Panc1 (cell line): ENCODE data around the gene EPHA6. TPM values are rescaled to one million over a fixed set of nuclear protein-coding genes. Genes with fewer than 3 reads are reported as not detected.

Experiments
- ATAC-seq: fragments of 200-7000 bp; cut with Tn5 transposase; 2 replicates; pipeline ENCODE4 v1.9.1; 2020; ENCODE audit warnings: mild to moderate bottlenecking, moderate library complexity
- BruUV-seq: library from RNA; stranded (reverse); fragments of 400-500 nt; replicated peaks from 2 replicates; lab custom pipeline; 2021; lab: Mats Ljungman, UMichigan
- CTCF ChIA-PET: fragments of 300-600 bp; sonication (Branson Sonifier 250); formaldehyde crosslinking; loops from one replicate; lab custom pipeline; 2022; ENCODE audit warnings: antibody characterized with exemption; lab: Charles Lee
- POLR2A ChIA-PET: fragments of 300-600 bp; sonication (Branson Sonifier 250); formaldehyde crosslinking; loops from one replicate; lab custom pipeline; 2022; ENCODE audit warnings: antibody characterized with exemption; lab: Charles Lee
- DNase-seq: peaks from one replicate; pipeline ENCODE4 v3.0.0-alpha.2; 2010; ENCODE audit warnings: low read depth, low spot score
- H3K27ac ChIP-seq: 2 replicates; pipeline ENCODE4 v1.5.1; 2011; ENCODE audit warnings: mild to moderate bottlenecking, low read length, inconsistent platforms
- H3K27me3 ChIP-seq: fragments of 200-500 bp; sonication (Bioruptor generic); 2 replicates; pipeline ENCODE4 v1.6.0; 2014; ENCODE audit warnings: low read length, inconsistent platforms; ENCODE audit not compliant: control insufficient read depth, insufficient read depth
- H3K36me3 ChIP-seq: fragments of 200-500 bp; sonication (Bioruptor generic); 2 replicates; pipeline ENCODE4 v1.5.1; 2014; ENCODE audit warnings: inconsistent platforms, mild to moderate bottlenecking, low read length, moderate library complexity; ENCODE audit not compliant: control insufficient read depth, insufficient read depth
- H3K4me1 ChIP-seq: 2 replicates; pipeline ENCODE4 v1.5.1; 2011; ENCODE audit warnings: inconsistent platforms, mild to moderate bottlenecking, low read length, moderate library complexity; ENCODE audit not compliant: control insufficient read depth, insufficient read depth
- H3K4me3 ChIP-seq, 2 experiments: 2 replicates each; pipeline ENCODE4 v1.5.1; 2011 to 2012; ENCODE audit warnings: low read depth in 2 of 2, low read length in 2 of 2, mild to moderate bottlenecking in 2 of 2, inconsistent platforms in 1 of 2, moderate library complexity in 1 of 2
- H3K9me3 ChIP-seq: fragments of 200-500 bp; sonication (Bioruptor generic); 2 replicates; pipeline ENCODE4 v1.5.1; 2014; ENCODE audit warnings: low read depth, mild to moderate bottlenecking, inconsistent platforms, low read length, moderate library complexity; ENCODE audit not compliant: control insufficient read depth, insufficient read depth
- CTCF ChIP-seq: fragments of 450-650 bp; IDR thresholded peaks from 2 replicates; pipeline ENCODE4 v1.5.1; 2017; ENCODE audit warnings: mild to moderate bottlenecking
- POLR2AphosphoS5 ChIP-seq: IDR thresholded peaks from 2 replicates; pipeline ENCODE4 v1.6.1; 2012; ENCODE audit warnings: mild to moderate bottlenecking, low read depth, low read length, moderate library complexity
- SIN3A ChIP-seq: IDR thresholded peaks from 2 replicates; pipeline ENCODE4 v1.6.1; 2012; ENCODE audit warnings: low read depth, mild to moderate bottlenecking, low read length, moderate library complexity, borderline replicate concordance; ENCODE audit not compliant: insufficient read depth
- TCF7L2 ChIP-seq: IDR thresholded peaks from 2 replicates; pipeline ENCODE4 v1.6.1; 2011; ENCODE audit warnings: mild to moderate bottlenecking, low read depth, low read length, inconsistent platforms
- in situ Hi-C: cut with HindIII; loops from 2 replicates; pipeline ENCODE4 v1.10.0; 2016; ENCODE audit warnings: low sequenced_read_pairs, low pct_unique_long_range_greater_than_20kb
- intact Hi-C: fragments of 100-400 bp; cut with micrococcal nuclease; formaldehyde crosslinking; loops from one replicate; pipeline ENCODE4 v1.10.0; 2022; ENCODE audit not compliant: unreplicated experiment
- total RNA-seq: library from RNA; stranded (reverse); gene quantifications from one replicate; pipeline ENCODE4 v1.2.1, GENCODE V29; 2021; ENCODE audit not compliant: unreplicated experiment
- TF ChIP-seq, protein P1 (sequence below), 2 experiments: IDR thresholded peaks; 2 replicates each; pipeline ENCODE4 v1.6.1; 2011 to 2012; ENCODE audit warnings: low read depth in 2 of 2, control low read depth in 1 of 2, low read length in 1 of 2, mild to moderate bottlenecking in 1 of 2, moderate library complexity in 1 of 2; ENCODE audit not compliant: insufficient read depth in 1 of 2

EPHA6 gene
- total RNA-seq, 1 experiment from 2014 or later, result 0.57 TPM

DNA sequence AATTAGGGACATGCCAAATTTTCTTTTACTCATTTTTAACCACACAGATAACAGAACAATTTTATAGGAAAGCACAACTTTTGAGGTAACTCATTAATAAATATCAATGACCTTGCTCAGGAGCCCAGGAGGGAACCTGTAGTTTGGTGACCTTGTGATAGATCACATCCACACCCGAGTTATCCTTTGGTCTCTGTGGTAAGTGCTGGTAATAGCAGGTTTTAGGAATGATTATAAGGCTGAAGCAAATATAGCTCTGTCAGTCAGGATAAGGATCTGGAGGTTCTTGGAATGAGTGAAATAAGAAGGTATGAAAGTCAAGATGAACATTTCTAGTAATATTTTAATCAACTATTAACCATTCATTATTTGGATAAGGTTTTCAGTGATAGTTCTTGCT, 46.5 kb downstream of the EPHA6 start:
- DNase-seq, result no peak
- Histone ChIP-seq H3K9me3 (no peaks in the 10 kb centered on the region), H3K27me3 (no peaks in the 10 kb centered on the region), H3K4me1 (no peaks in the 10 kb centered on the region), H3K4me3 (no peak overlapping the region), H3K27ac (no peak overlapping the region), H3K36me3 (no peaks in the 10 kb centered on the region; the same call in 1 of the 2 replicates)
- TF ChIP-seq TCF7L2 (no peak), CTCF (no peak)
- CTCF ChIA-PET, result no interaction called here
- intact Hi-C loops, result no loop called here
- in situ Hi-C loops, result no loop called here
- ATAC-seq, result no peak
- POLR2A ChIA-PET, result no interaction called here
- no TSS peak for BruUV-seq

DNA sequence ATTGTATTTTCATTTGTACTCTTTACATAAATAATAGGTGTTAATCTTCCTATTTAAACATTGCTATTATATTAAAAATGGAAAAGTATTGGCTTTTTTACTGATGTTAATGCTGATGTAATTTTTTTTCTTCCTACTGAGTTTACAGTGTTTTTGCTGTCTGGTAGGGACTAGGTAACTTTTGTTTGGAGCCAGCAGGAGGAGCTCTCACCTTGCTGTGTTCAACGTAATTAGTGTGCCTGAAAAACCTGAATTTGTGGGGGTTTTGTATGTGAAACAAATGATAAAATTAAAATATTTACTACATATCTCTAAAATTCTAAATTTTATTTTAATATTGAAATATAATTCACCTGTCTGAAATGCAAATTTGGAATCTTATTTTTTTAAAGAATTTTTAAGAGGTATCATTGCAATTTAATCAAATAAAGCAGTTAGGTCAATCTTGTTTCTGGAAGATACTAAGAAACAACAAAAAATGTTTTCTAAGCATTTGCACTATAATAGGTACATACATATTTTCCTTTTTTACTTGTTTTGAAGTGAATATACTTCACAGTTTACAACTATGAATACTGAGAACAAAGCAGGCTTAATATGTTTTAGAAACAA, 48.8 kb downstream of the EPHA6 start:
- peak; percentile 2 for DNase-seq
- Histone ChIP-seq H3K27me3 (no peaks in the 10 kb centered on the region), H3K4me1 (no peaks in the 10 kb centered on the region), H3K36me3 (no peaks in the 10 kb centered on the region; the same call in 1 of the 2 replicates), H3K27ac (no peak overlapping the region), H3K4me3 (no peak overlapping the region), H3K9me3 (no peaks in the 10 kb centered on the region)
- ATAC-seq, result no peak
- intact Hi-C loops (loop anchor here (1.0 to 2.0 kb wide), 2 partner anchors 795 to 856 kb away; no protein-coding TSS in a partner anchor), in situ Hi-C loops (no loop called here)
- ChIA-PET CTCF (no interaction called here), POLR2A (no interaction called here)
- BruUV-seq, result no TSS peak
- TF ChIP-seq CTCF, result peak; percentile 80; the same call in 1 of the 2 replicates
- no peak for TF ChIP-seq SIN3A

DNA sequence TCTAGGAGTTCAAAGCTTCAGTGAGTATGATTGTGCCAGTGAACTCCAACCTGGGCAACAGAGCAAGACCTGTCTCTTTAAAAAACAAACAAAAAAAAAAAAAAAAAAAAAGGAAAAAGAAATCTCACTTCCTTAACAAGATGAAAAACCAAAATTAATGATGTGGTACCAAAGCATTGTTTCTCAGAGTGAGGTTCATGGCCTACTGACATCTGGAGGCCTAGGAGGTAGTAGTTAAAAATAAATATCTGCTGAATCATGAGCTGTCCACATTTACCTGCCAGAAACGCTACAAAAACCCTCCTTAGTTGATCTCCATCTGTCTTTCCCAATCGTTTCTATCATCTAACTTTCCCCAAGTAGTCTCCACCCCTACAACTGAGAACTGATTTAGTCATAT, 51.2 kb downstream of the EPHA6 start:
- POLR2A ChIA-PET, result no interaction called here
- in situ Hi-C loops (no loop called here), intact Hi-C loops (no loop called here)
- TF ChIP-seq TCF7L2 (no peak), SIN3A (no peak), CTCF (no peak), POLR2AphosphoS5 (no peak)
- TF ChIP-seq, protein P1, sequence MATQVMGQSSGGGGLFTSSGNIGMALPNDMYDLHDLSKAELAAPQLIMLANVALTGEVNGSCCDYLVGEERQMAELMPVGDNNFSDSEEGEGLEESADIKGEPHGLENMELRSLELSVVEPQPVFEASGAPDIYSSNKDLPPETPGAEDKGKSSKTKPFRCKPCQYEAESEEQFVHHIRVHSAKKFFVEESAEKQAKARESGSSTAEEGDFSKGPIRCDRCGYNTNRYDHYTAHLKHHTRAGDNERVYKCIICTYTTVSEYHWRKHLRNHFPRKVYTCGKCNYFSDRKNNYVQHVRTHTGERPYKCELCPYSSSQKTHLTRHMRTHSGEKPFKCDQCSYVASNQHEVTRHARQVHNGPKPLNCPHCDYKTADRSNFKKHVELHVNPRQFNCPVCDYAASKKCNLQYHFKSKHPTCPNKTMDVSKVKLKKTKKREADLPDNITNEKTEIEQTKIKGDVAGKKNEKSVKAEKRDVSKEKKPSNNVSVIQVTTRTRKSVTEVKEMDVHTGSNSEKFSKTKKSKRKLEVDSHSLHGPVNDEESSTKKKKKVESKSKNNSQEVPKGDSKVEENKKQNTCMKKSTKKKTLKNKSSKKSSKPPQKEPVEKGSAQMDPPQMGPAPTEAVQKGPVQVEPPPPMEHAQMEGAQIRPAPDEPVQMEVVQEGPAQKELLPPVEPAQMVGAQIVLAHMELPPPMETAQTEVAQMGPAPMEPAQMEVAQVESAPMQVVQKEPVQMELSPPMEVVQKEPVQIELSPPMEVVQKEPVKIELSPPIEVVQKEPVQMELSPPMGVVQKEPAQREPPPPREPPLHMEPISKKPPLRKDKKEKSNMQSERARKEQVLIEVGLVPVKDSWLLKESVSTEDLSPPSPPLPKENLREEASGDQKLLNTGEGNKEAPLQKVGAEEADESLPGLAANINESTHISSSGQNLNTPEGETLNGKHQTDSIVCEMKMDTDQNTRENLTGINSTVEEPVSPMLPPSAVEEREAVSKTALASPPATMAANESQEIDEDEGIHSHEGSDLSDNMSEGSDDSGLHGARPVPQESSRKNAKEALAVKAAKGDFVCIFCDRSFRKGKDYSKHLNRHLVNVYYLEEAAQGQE (IDR thresholded peaks at IDR 0.05; ENCODE audit: insufficient read depth in 1 of 2, low read depth in 2 of 2, low read length in 1 of 2), result no peak
- no peak for ATAC-seq
- Histone ChIP-seq H3K27me3 (no peaks in the 10 kb centered on the region), H3K36me3 (no peaks in the 10 kb centered on the region; the same call in 1 of the 2 replicates), H3K4me1 (no peaks in the 10 kb centered on the region), H3K4me3 (no peak overlapping the region), H3K27ac (no peak overlapping the region), H3K9me3 (no peaks in the 10 kb centered on the region)
- CTCF ChIA-PET, result interaction anchor here (0.7 kb wide), 1 partner anchor 933 kb away, joined by 18 read pairs; no protein-coding TSS in a partner anchor
- BruUV-seq, result no TSS peak
- DNase-seq, result no peak
